HepG2 (cell line): ENCODE results near the gene SELENOM. TPM values are rescaled to one million over a fixed set of nuclear protein-coding genes. Genes with fewer than 3 reads are reported as not detected.

ENCODE experiments used
- FOXK1 ChIP-seq: sonication (generic); formaldehyde crosslinking; IDR thresholded peaks from 2 replicates; pipeline ENCODE4 v1.4.0; 2020; ENCODE audit warnings: low read depth, missing genetic modification reagents, borderline replicate concordance
- HMGXB4 ChIP-seq, 2 experiments: sonication (generic) in 1 of 2; formaldehyde crosslinking in 1 of 2; IDR thresholded peaks; 2 replicates each; pipeline versions ENCODE4 v1.4.0 to v1.6.1; 2018 to 2020; ENCODE audit warnings: missing genetic modification reagents in 2 of 2, borderline replicate concordance in 1 of 2, low read depth in 1 of 2, mild to moderate bottlenecking in 1 of 2, missing biosample characterization in 1 of 2
- HNF4A ChIP-seq: sonication (generic); formaldehyde crosslinking; IDR thresholded peaks from 2 replicates; pipeline ENCODE4 v1.4.0; 2020; ENCODE audit warnings: missing genetic modification reagents
- PAF1 ChIP-seq: IDR thresholded peaks from 2 replicates; pipeline ENCODE4 v1.6.1; 2016; ENCODE audit warnings: missing genetic modification reagents, missing compliant biosample characterization
- PTBP1 ChIP-seq: fragments of 200-400 bp; formaldehyde crosslinking; IDR thresholded peaks from 2 replicates; pipeline ENCODE4 v1.6.1; 2018; ENCODE audit warnings: low read length, low read depth; ENCODE audit not compliant: poor library complexity, severe bottlenecking
- RXRA ChIP-seq: sonication (generic); formaldehyde crosslinking; IDR thresholded peaks from 2 replicates; pipeline ENCODE4 v1.5.1; 2020; ENCODE audit warnings: missing genetic modification reagents
- STAG1 ChIP-seq: sonication (generic); formaldehyde crosslinking; IDR thresholded peaks from 2 replicates; pipeline ENCODE4 v1.4.0; 2020; ENCODE audit warnings: missing genetic modification reagents
- TFDP2 ChIP-seq: sonication (generic); formaldehyde crosslinking; IDR thresholded peaks from 2 replicates; pipeline ENCODE4 v1.4.0; 2020; ENCODE audit warnings: missing genetic modification reagents
- ZNF567 ChIP-seq: sonication (generic); formaldehyde crosslinking; IDR thresholded peaks from 2 replicates; pipeline ENCODE4 v1.8.1; 2023; ENCODE audit warnings: mild to moderate bottlenecking, missing genetic modification reagents, borderline replicate concordance
- ZNF609 ChIP-seq: sonication (generic); formaldehyde crosslinking; IDR thresholded peaks from 2 replicates; pipeline ENCODE4 v1.4.0; 2020; ENCODE audit warnings: mild to moderate bottlenecking, missing genetic modification reagents, borderline replicate concordance
- ZNF788 ChIP-seq: sonication (generic); formaldehyde crosslinking; IDR thresholded peaks from 2 replicates; pipeline ENCODE4 v1.5.0; 2020; ENCODE audit warnings: mild to moderate bottlenecking, missing genetic modification reagents, borderline replicate concordance
- polyA plus RNA-seq, 8 experiments: library from polyadenylated mRNA; depleted of rRNA in 3 of 8; stranded (reverse) in 7 of 8; unstranded in 1 of 8; fragments of >200 nt; fragmentation: Illumina TruSeq in 4 of 8; extraction: Trizol in 4 of 8; gene quantifications; 2 replicates each; pipeline versions ENCODE4 v1.2.1 to v1.2.3, GENCODE V29; 2011 to 2016; ENCODE audit warnings: low read depth in 4 of 8, missing spikeins in 1 of 8, mixed read lengths in 1 of 8; ENCODE audit not compliant: insufficient read depth in 1 of 8
- total RNA-seq, 5 experiments: library from RNA; depleted of rRNA; stranded (reverse); fragments of >200 nt; fragmentation: Illumina TruSeq; extraction: Trizol; gene quantifications; 2 replicates each; pipeline ENCODE4 v1.2.3, GENCODE V29; 2016; ENCODE audit warnings: low read depth in 1 of 5
- TF ChIP-seq, protein P1 (sequence below): IDR thresholded peaks from 2 replicates; pipeline ENCODE4 v1.6.1; 2016; ENCODE audit warnings: low read depth
- TF ChIP-seq, protein P2 (sequence below): IDR thresholded peaks from 2 replicates; pipeline ENCODE4 v1.6.1; 2016
- TF ChIP-seq, protein P3 (sequence below): sonication (generic); formaldehyde crosslinking; conservative IDR thresholded peaks from 2 replicates; pipeline ENCODE4 v1.8.0; 2022; ENCODE audit warnings: mild to moderate bottlenecking, moderate library complexity, missing genetic modification reagents

SELENOM gene
- total and polyA plus RNA-seq, 2 of the 13 experiments (the other 11 are each of a cell fraction or from before 2014, with no cell fraction given), result 4.1 to 4.3 TPM

DNA sequence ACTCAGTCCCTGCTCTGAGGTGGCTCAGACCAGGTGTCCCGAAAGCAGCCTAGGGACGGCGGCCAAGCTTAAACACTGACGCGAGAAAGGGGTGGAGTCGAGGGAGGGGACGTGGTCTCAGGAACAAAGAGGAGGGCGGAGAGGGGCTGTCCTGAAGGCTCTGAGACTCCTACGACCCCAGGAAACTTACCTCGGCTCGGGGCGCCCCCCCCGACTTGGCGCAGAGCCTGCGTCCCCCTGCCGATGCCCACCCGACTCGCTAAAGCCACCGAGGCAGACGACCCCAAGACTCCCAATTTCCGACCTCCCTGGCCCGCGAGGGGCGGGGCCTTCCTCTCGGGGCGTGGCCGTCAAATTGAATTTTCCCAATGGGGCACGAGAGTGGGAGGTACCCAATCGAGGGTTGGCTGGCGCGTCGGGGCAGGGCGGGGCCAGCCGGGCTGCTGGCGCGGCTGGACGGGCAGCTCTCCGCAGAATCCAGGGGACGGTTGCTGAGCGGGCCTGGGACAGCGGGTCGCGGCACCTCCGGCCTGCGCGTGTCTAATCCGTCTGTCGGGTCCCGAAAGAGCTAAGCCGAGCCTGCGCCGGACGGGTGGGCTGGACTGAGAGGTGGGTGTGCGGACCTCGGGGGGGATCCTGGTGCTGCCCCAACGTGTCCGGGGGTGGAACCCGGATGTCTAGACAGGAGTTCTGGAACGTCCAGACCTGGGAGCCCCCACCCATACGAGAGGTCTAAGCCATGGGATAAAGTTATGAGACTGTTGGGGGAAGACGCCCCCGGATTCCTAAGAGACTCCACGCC lies 26.3 kb downstream of the SELENOM start, which contains the start of gene SMTN (continued):
- peak in 1 of 2 experiments; percentile 77; a peak in 2 of 4 replicates for TF ChIP-seq HMGXB4 (CRISPR knock-in tag; IDR thresholded peaks at IDR 0.05; ENCODE audit: borderline replicate concordance in 1 of 2, low read depth in 1 of 2)
- TF ChIP-seq, protein P1, sequence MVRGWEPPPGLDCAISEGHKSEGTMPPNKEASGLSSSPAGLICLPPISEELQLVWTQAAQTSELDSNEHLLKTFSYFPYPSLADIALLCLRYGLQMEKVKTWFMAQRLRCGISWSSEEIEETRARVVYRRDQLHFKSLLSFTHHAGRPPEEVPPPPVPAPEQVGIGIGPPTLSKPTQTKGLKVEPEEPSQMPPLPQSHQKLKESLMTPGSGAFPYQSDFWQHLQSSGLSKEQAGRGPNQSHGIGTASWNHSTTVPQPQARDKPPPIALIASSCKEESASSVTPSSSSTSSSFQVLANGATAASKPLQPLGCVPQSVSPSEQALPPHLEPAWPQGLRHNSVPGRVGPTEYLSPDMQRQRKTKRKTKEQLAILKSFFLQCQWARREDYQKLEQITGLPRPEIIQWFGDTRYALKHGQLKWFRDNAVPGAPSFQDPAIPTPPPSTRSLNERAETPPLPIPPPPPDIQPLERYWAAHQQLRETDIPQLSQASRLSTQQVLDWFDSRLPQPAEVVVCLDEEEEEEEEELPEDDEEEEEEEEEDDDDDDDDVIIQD (CRISPR knock-in tag), result no peak
- 0 out of 2 replicates have a peak, but pooled peaks have one; percentile 1 for TF ChIP-seq STAG1 (CRISPR knock-in tag)
- TF ChIP-seq ZNF788, result no peak
- peak; percentile 81; the same call in 1 of the 2 replicates for TF ChIP-seq ZNF567 (CRISPR knock-in tag)
- TF ChIP-seq TFDP2 (CRISPR knock-in tag), result peak; percentile 62; the same call in 1 of the 2 replicates
- no peak for TF ChIP-seq HNF4A (CRISPR knock-in tag)
- TF ChIP-seq PTBP1, result no peak
- TF ChIP-seq, protein P2, sequence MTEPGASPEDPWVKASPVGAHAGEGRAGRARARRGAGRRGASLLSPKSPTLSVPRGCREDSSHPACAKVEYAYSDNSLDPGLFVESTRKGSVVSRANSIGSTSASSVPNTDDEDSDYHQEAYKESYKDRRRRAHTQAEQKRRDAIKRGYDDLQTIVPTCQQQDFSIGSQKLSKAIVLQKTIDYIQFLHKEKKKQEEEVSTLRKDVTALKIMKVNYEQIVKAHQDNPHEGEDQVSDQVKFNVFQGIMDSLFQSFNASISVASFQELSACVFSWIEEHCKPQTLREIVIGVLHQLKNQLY (CRISPR knock-in tag), result no peak
- TF ChIP-seq, protein P3, sequence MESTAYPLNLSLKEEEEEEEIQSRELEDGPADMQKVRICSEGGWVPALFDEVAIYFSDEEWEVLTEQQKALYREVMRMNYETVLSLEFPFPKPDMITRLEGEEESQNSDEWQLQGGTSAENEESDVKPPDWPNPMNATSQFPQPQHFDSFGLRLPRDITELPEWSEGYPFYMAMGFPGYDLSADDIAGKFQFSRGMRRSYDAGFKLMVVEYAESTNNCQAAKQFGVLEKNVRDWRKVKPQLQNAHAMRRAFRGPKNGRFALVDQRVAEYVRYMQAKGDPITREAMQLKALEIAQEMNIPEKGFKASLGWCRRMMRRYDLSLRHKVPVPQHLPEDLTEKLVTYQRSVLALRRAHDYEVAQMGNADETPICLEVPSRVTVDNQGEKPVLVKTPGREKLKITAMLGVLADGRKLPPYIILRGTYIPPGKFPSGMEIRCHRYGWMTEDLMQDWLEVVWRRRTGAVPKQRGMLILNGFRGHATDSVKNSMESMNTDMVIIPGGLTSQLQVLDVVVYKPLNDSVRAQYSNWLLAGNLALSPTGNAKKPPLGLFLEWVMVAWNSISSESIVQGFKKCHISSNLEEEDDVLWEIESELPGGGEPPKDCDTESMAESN (CRISPR knock-in tag), result peak; percentile 38; the same call in 1 of the 2 replicates
- no peak for TF ChIP-seq PAF1 (CRISPR knock-in tag)
- 0 out of 2 replicates have a peak, but pooled peaks have one; percentile 12 for TF ChIP-seq RXRA
- peak; percentile 1; the same call in 1 of the 2 replicates for TF ChIP-seq FOXK1 (CRISPR knock-in tag)
- TF ChIP-seq ZNF609 (CRISPR knock-in tag), result peak; percentile 29; the same call in 1 of the 2 replicates
